ENCODE results near the gene FAM187B. TPM values are rescaled to one million over a fixed set of nuclear protein-coding genes. Genes with fewer than 3 reads are reported as not detected.

FAM187B gene
- total RNA-seq, 4 donors from 2014 or later, result not detected

GRCh38 chr19:35249848-35250711, 21.5 kb upstream of the FAM187B start:
- TF ChIP-seq, protein P1, sequence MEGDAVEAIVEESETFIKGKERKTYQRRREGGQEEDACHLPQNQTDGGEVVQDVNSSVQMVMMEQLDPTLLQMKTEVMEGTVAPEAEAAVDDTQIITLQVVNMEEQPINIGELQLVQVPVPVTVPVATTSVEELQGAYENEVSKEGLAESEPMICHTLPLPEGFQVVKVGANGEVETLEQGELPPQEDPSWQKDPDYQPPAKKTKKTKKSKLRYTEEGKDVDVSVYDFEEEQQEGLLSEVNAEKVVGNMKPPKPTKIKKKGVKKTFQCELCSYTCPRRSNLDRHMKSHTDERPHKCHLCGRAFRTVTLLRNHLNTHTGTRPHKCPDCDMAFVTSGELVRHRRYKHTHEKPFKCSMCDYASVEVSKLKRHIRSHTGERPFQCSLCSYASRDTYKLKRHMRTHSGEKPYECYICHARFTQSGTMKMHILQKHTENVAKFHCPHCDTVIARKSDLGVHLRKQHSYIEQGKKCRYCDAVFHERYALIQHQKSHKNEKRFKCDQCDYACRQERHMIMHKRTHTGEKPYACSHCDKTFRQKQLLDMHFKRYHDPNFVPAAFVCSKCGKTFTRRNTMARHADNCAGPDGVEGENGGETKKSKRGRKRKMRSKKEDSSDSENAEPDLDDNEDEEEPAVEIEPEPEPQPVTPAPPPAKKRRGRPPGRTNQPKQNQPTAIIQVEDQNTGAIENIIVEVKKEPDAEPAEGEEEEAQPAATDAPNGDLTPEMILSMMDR (IDR thresholded peaks at IDR 0.05; ENCODE audit: low read depth), result no peak

DNA sequence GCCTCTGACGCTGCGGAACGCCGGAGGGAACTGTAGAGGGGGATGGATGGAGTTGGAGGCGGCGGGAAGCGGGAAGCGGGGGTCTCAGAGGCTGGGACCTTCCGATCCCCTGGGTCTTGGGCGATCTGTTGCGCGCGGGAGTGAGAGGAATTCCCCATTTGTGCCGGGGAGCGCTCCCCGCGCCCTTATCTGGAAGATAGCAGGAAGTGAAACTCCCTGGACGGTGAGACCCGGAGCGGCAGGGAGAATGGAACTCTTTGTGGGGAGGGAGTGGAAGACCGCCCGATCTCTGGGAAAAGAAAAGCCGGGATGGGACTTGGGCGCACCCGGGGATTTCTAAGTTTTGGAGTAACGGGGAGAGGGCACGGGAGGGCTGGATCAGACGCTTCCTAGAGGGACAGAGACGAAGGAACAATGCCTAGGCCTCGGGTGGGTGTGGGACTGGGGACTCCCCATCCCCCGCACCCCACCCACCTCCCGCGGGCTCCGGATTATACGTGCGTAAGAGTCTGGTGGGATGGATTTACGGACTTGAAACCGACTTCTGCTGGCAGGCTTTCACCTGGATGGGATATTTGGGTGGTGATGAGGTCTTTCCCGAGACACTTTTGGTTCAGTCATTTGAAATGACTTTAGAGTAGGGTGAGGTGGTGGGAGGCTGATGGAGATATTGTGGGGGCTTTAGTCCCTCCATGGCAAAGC, 20.8 kb upstream of the FAM187B start:
- TF ChIP-seq, protein P1 (IDR thresholded peaks at IDR 0.05; ENCODE audit: low read depth), result no peak

DNA sequence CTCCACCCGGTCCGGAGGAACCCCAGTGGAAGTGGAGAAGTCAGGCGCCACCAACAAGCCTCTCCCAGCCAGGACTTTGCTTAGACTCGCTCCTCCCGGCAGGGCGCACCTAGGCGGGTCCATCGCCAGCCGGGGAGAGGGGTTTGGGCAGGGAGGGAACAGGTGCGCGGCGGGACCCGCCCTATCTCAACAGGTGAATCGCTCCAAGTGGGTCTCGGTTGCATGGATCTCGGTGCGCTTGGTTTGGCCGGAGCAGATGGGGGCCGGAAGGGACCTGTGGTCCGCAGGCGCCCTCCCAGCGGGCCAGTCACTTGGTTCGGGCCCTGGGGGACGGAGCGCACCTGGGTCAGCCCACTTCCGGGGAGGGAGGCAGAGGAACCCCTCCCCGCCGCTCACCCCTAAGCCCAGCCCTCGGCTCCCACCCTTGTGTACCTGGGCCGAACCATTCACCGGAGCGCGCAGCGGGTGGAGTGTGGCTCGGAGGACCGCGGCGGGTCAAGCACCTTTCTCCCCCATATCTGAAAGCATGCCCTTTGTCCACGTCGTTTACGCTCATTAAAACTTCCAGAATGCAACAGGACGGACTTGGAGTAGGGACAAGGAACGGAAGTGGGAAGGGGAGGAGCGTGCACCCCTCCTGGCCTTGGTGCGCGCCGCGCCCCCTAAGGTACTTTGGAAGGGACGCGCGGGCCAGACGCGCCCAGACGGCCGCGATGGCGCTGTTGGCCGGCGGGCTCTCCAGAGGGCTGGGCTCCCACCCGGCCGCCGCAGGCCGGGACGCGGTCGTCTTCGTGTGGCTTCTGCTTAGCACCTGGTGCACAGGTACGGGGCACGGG, 20.0 kb upstream of the FAM187B start, which contains the start of gene LSR:
TSS of gene LSR (plus strand) at position 693 of the 836 bp plus-strand sequence. CDS start at position 714, 21 bp downstream.
- TF ChIP-seq, protein P1 (IDR thresholded peaks at IDR 0.05; ENCODE audit: low read depth), result no peak

- TF ChIP-seq, protein P1 (IDR thresholded peaks at IDR 0.05; ENCODE audit: low read depth), result no peak
These were observed 19.2 kb upstream of the FAM187B start for GRCh38 chr19:35247526-35248309.

DNA sequence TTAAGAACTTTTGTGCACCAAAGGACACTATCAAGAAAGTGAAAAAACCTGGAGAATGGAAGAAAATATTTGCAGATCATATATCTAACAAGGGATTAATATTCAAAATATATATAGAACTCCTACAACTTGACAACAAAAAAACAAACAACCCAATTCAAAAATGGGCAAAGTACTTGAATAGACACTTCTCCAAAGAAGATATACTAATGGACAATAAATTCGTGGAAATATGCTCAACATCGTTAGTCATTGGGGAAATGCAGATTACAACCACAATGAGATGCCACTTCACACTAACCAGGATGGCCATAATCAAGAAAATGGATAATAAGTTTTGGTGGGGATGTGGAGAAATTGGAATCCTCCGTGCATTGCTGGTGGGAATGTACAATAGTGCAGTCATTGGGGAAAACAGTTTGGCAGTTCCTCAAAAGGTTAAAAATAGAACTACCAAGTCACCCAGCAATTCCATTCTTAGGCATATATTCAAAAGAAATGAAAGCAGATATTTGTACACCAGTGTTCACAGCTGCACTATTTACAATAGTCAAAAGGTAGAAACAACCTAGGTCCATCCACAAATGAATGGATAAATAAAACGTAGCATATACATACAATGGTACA, 18.0 kb upstream of the FAM187B start:
- TF ChIP-seq, protein P1 (IDR thresholded peaks at IDR 0.05; ENCODE audit: low read depth), result no peak

DNA sequence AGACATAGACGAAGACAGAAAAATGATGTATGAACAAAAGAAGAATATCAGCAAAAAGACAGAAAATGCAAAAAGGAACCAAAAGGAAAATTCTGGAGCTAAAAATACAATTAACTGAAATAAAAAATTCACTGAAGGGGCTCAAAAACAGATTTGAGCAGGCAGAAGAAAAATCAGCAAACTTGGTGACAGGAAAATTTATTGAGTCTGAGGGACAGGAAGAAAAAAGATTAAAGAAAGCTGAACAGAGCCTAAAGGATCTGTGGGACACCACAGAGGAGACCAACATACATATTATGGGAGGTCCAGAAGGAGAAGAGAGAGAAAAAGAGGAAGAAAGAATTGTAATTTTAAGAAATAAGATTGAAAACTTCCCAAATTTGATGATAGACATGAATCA, 12.9 kb upstream of the FAM187B start:
- TF ChIP-seq, protein P1 (IDR thresholded peaks at IDR 0.05; ENCODE audit: low read depth), result no peak

Measured in subcutaneous adipose tissue (tissue), 4 donors.